Fibroblast of villous mesenchyme (primary cell): ENCODE data around the gene PCARE. TPM values are rescaled to one million over a fixed set of nuclear protein-coding genes. Genes with fewer than 3 reads are reported as not detected.

Experiments
- DNase-seq: peaks from one replicate; pipeline ENCODE4 v3.0.0-alpha.2; 2010; ENCODE audit warnings: low read depth
- H3K4me3 ChIP-seq: 2 replicates; pipeline ENCODE4 v1.5.1; 2011; ENCODE audit warnings: low read depth, mild to moderate bottlenecking, low read length
- total RNA-seq: library from RNA; depleted of rRNA; stranded (reverse); fragments of >200 nt; gene quantifications from 2 replicates; pipeline ENCODE4 v1.2.3, GENCODE V29; 2012
- TF ChIP-seq, protein P1 (sequence below): IDR thresholded peaks from 2 replicates; pipeline ENCODE4 v1.5.1; 2012; ENCODE audit warnings: low read depth, mild to moderate bottlenecking, low read length; ENCODE audit not compliant: insufficient read depth

PCARE gene
- total RNA-seq, 1 donor, result not detected

DNA sequence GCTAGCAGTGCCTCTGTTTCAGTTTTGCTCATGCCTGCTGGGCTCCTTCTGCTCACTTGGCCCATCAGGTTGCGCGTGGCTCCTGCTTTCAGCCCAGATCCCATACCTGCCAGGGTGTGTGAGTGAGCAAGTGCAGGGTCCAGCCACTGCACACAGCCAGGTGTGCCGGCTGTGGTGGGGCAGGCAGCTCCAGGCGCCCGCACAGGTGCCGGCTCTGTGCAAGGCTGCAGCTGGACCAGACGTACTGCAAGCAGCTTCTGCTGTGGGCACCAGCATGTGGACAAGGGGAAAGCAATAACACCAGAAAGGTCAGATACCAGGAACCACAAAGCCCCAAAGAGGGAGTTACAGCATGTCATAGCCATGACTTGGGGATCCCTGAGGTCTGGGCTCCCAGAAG lies 5.6 kb upstream of the PCARE start:
- H3K4me3 ChIP-seq, result no peak overlapping the region
- TF ChIP-seq, protein P1, sequence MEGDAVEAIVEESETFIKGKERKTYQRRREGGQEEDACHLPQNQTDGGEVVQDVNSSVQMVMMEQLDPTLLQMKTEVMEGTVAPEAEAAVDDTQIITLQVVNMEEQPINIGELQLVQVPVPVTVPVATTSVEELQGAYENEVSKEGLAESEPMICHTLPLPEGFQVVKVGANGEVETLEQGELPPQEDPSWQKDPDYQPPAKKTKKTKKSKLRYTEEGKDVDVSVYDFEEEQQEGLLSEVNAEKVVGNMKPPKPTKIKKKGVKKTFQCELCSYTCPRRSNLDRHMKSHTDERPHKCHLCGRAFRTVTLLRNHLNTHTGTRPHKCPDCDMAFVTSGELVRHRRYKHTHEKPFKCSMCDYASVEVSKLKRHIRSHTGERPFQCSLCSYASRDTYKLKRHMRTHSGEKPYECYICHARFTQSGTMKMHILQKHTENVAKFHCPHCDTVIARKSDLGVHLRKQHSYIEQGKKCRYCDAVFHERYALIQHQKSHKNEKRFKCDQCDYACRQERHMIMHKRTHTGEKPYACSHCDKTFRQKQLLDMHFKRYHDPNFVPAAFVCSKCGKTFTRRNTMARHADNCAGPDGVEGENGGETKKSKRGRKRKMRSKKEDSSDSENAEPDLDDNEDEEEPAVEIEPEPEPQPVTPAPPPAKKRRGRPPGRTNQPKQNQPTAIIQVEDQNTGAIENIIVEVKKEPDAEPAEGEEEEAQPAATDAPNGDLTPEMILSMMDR, result no peak
- DNase-seq, result no peak

DNA sequence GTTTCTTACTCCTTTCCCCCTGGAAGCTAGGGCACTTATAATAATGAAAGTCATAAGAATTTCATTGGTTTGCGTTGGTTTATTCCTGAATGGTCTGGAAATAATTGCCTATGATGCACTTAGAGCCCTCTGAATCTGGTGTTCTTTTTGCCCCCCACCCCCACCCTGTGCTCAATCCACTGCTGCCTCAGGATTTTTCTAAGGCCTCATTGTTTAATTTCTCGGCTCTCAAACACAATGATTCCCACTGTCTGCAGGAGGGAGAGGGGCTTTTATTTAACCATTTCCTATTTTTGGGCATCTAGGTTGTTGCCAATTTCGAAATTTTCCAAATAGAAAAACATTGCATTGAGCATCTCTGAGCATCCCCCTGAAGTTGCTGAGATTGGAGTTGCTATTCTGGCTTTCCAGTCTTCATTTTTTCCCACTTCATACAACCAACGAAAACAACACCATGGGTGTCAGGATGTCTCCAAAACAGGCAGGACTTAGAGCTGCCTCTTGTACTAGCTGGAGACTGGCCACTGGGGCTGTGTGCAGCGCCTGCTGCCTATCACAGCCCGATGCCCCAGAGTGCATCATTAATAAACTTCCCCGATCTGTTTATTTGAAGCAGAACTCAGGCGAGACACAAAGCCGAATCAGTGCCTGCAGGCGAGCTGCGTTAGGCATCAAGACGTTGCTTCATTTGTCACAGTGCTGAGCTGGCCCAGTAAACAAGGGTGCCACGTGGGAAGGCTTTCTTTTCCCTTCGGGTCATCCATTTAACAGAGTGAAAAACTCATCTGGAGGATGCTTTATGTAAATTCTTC lies 1.8 kb upstream of the PCARE start:
- TF ChIP-seq, protein P1, result no peak
- H3K4me3 ChIP-seq, result no peak overlapping the region
- DNase-seq, result no peak

DNA sequence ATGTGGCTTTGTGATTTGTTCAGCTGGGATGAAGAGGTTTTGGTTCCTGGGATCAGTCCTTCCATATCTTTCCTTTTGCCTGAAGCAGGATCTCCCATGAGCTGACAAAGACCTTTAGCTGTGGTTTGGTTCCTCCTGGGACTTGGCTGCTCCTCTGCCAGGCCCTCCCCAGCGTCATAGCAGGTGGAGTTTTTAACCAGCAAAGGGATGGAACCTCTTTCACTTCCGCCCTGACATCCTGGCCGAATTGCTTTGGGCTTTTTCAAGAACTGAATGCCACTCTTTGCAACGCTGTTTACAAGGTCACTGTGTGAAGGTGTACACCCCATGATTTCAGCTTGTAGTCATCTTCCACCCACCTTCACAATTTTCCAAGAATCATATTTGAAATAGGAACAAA lies 390 bp downstream of the PCARE start:
- TF ChIP-seq, protein P1, result no peak
- DNase-seq, result no peak
- no peak overlapping the region for H3K4me3 ChIP-seq

DNA sequence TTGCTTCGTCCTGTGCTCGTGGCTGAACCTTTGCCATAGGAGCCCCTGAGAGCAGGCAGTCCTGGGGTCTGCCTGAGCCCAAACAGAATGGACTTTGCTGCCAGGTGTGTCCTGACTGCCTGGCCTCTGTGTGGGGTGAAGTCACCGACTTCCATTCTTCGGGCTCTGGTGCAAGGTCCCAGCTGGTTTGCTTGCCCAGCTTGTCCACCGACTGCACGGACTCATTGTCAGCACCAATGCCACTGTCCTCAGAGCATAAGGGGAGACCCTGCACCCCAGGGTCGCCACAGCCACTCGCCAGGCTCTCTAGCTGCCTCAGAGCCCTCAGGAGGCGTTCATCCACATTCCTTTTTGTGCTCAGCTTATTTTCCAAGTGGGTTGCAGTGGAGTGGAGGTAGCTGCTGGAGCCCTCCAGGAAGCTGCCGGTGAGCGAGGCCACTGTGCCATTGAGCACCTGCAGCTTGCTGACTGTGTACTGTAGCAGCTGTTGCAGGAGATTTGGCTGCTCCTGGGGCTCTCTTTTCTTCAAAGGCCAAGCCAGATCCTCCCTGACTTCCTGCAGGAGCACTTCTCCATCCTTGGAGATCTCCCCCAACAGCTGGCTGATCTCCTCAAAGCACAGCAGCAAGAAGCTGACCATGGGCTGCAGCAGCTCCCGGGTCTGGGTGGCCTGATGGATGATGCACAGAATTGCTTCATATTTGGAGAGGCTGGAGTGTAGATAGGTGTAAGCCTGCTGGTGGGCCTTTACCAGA lies 1.2 kb downstream of the PCARE start:
- TF ChIP-seq, protein P1, result no peak
- DNase-seq, result no peak
- no peak overlapping the region for H3K4me3 ChIP-seq

DNA sequence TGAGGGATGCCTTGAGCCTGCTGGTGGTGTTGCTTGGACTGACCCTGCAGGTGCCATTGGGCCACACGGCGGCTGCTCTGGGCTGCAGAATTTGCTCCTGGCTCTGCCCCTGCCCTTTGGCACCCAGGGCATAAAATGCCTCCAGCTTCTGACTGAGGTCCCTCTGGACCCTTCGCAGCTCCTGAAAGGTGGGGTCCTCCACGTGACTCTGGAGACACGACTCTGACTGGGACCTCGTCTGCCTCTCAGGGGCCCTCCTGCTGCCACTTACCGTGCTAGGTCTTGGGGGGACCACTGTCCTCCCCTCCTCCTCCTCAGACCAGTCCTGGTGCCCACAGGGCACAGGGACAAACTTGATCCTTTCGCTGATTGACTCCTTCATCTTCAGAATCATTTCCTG lies 2.1 kb downstream of the PCARE start:
- TF ChIP-seq, protein P1, result no peak
- no peak for DNase-seq
- no peak overlapping the region for H3K4me3 ChIP-seq

DNA sequence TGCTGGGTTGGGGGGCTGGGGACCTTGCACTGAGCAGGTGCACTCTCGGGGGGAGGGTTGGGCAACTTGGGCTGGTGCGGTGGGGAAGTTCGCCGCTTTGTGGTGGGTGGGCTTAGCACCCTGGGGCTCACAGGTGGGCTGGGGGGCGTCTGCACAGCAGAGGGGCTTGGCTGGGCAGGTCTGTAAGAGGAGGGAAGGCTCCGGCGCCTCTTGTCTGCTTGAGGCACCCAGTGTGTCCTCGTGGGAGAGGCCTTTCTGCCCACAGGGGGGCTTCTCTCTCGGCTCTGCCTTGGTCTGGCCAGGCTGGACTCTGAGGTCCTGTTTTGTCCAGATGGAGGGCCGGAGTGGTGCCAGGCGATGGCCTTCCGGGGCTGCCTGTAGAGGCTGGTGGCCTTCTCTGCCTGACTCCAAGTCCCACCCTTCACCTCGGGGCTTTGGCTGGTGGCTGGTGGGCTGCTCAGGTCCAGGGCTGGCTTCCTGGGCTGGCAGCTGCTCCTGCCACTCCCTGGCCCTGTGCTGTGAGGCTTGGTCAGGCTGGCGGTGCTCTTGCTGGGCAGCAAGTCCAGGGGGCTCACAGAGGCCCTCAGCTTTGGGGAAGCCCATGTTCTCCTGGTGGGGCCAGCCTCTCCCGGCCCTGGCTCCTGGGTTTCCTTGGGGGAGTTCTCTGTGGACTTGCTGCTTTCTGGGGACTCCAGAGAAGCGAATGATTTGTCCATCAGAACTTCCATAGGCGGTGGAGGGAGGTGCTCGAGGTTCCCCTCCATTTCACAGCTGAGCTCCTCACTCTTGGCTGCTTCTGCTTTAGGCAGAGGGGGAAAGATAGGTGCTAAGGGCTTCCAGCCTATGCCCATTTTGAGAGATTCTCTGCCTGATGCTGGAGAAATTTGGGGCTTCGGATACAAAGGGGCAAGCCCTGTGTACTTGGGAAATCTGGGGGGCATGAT lies 3.0 kb downstream of the PCARE start:
- TF ChIP-seq, protein P1, result no peak
- DNase-seq, result no peak
- no peak overlapping the region for H3K4me3 ChIP-seq
